NCI-H2227 (cell line): ENCODE measurements around the gene RHPN2.
"Not testable (repeated sequence)": the region's sequence is repeated elsewhere in the genome, so short reads cannot be mapped to it uniquely, and the experiment has no call there.

Experiments used
- DNase-seq: peaks from one replicate; lab custom pipeline; 2025; ENCODE audit not compliant: unreplicated experiment; lab: John Stamatoyannopoulos, UW

The RHPN2 gene

GRCh38 chr19:33066543-33066942 is 1.9 kb upstream of the RHPN2 start:
- DNase-seq = no peak

- peak; percentile 93 for DNase-seq
These were observed 263 bp downstream of the RHPN2 start for GRCh38 chr19:33064458-33064791.

GRCh38 chr19:33063753-33064457 is 783 bp downstream of the RHPN2 start:
- peak; percentile 79 for DNase-seq

GRCh38 chr19:33063356-33063752 is 1.3 kb downstream of the RHPN2 start:
- DNase-seq = peak; percentile 93

GRCh38 chr19:33062902-33063301 is 1.8 kb downstream of the RHPN2 start:
- DNase-seq = no peak

GRCh38 chr19:33060586-33060985 is 4.1 kb downstream of the RHPN2 start:
- DNase-seq = no peak

- no peak for DNase-seq
These were observed 9.0 kb downstream of the RHPN2 start for GRCh38 chr19:33055718-33056117.

GRCh38 chr19:33054623-33055022 is 10.1 kb downstream of the RHPN2 start:
- no peak for DNase-seq

GRCh38 chr19:33052352-33052972 is 12.2 kb downstream of the RHPN2 start:
- no peak for DNase-seq

- DNase-seq = no peak
These were observed 14.6 kb downstream of the RHPN2 start for GRCh38 chr19:33050110-33050509.

- no peak for DNase-seq
These were observed 15.6 kb downstream of the RHPN2 start for GRCh38 chr19:33048806-33049676.

- no peak for DNase-seq
These were observed 17.3 kb downstream of the RHPN2 start for GRCh38 chr19:33047422-33047821.

GRCh38 chr19:33041828-33042160 is 22.9 kb downstream of the RHPN2 start:
- not testable (repeated sequence) for DNase-seq

- DNase-seq = peak; percentile 86
These were observed 23.5 kb downstream of the RHPN2 start for GRCh38 chr19:33040994-33041827.

GRCh38 chr19:33039815-33040214 is 24.9 kb downstream of the RHPN2 start:
- no peak for DNase-seq

GRCh38 chr19:33039108-33039599 is 25.5 kb downstream of the RHPN2 start:
- no peak for DNase-seq

GRCh38 chr19:33037168-33038025 is 27.3 kb downstream of the RHPN2 start:
- DNase-seq = not testable (repeated sequence)

GRCh38 chr19:33036370-33037167 is 28.1 kb downstream of the RHPN2 start:
- DNase-seq = not testable (repeated sequence)

- DNase-seq = no peak
These were observed 29.2 kb downstream of the RHPN2 start for GRCh38 chr19:33035461-33035860.
